GM21447 (cell line): Measurements from ENCODE around the gene GLI2.

Experiments used
- ATAC-seq: cut with Tn5 transposase; IDR thresholded peaks from one replicate; pipeline ENCODE4 v1.9.1; 2021; ENCODE audit not compliant: unreplicated experiment

Gene GLI2

DNA sequence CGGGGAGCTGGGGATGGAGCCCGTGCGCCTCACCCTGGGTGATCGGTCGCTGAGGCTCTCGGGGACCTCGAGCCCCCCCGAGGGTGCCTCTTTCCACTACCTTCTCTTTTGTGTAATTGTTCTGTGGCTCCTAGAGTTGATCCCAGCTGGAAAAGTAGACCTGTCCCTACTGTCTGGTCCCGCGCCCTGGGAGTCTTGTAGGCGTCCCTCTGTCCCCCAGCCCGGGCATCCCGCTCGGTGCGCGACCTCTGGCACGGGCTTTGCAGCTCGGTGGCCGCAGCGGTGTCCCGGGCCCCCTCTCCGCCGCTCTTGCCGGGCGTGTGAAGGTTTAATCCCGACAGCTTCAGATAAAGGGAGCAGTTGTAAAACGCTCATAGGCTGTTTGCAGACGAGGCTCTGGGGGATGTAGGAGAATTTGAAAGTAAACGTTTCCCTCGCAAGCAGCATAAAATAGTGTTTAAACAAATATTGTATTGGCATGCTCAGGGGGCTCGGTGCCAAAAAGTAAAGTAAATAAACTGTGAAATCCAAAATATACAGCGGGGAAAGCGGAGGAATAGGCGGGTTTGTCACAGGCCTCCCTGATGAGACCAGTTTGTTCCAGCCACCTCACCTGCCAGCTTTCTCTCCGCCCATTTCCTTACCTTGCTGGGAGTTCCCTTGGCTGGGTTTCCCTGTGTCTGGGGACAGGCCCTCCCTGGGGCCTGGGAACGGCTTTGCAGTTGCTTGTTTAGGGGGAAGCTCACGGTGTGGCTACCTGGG is 1.9 kb downstream of the GLI2 start:
- ATAC-seq, result no peak

DNA sequence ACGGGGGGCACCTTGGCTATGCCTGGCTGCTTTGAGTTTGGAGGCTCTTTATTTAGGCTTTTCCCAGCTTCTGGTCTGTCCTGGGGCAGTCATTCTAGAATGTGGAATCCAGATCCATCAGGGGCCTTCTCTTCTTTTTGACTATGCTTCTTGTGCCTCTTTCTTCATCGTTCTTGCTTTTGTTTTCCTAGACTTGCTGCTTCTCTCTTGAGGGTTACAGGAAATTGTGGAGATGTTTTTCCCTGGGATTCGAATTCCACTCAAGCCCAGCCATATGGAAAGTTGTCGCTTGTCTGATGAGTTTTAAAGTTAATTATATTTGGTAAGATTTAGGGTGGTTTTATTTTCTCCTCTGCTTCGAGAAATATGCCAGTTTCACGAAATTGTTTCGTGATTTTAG is 2.4 kb downstream of the GLI2 start:
- ATAC-seq, result no peak

- no peak for ATAC-seq
Observed at GRCh38 chr2:120738786-120739437, 3.2 kb downstream of the GLI2 start.

GRCh38 chr2:120739438-120740090 is 3.9 kb downstream of the GLI2 start:
- ATAC-seq, result no peak

GRCh38 chr2:120740375-120740764 is 4.7 kb downstream of the GLI2 start:
- ATAC-seq, result no peak

- ATAC-seq, result no peak
Observed at GRCh38 chr2:120740765-120741524, 5.3 kb downstream of the GLI2 start.

DNA sequence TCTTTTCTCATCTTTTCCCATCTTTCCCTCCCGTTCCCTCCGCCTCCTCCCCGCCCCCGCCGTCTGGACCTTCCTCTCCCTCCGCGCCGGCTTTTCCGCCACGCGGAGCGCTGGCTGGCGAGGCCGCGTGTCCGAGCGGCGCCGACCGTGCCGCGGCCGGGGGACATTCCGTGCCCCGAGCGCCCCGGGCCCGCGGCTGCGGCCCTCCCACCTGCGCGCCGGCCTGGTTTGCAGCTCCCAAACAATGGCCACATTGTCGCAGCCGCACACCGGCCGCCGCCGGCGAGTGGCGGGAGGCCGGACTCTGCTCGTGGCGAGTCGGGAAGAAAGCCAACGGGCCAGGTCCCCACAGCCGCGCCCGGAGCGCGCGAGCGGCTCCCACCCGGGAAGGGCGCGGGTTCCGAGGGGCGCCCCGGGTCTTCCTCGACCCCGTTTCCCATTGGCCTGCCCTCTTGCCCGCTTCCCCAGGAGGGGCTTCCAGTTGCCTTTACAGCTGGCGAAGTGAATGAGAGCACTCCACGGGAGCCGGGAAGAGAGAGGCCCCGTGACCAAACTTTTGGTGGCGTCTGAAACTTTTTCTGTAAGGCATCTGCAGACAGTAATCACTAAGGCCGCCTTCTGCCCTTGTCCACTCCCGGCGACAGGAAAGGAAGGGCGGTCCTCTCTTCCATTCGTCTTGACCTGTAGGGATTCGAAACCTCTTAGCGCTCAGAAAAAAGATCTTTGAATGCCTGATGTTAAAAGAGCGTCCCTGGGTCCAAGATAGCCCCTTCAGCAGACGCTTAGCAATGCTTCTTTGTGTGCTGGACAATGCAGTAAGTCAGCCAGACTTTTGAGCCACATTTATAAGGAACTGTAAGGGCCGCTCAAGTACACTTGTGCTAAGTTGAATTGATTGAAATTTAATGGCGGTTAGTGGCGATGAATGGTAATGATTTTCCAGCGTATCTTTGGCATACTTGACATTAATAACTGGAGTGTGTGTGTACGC is 6.2 kb downstream of the GLI2 start:
- ATAC-seq, result no peak

GRCh38 chr2:120743657-120744056 is 8.0 kb downstream of the GLI2 start:
- no peak for ATAC-seq

DNA sequence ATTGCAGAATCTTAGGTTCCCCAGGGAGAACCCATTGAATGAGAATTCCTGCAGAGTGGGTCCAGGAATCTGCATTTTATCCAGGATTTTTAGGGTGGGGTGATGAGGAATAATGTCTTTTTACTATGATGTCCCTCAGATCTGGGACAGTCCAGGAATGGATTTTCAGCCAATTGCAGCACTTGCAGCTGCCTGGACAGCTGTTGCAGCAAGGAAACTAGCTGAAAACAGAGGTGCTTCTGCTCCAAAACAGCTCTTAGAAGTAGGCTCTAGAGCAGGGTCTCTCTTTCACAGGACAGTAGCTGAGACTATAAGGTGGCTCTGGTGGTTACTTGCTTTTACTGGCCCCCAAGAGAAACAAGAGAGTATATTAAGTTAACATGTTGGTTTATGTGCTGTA is 9.1 kb downstream of the GLI2 start:
- no peak for ATAC-seq

DNA sequence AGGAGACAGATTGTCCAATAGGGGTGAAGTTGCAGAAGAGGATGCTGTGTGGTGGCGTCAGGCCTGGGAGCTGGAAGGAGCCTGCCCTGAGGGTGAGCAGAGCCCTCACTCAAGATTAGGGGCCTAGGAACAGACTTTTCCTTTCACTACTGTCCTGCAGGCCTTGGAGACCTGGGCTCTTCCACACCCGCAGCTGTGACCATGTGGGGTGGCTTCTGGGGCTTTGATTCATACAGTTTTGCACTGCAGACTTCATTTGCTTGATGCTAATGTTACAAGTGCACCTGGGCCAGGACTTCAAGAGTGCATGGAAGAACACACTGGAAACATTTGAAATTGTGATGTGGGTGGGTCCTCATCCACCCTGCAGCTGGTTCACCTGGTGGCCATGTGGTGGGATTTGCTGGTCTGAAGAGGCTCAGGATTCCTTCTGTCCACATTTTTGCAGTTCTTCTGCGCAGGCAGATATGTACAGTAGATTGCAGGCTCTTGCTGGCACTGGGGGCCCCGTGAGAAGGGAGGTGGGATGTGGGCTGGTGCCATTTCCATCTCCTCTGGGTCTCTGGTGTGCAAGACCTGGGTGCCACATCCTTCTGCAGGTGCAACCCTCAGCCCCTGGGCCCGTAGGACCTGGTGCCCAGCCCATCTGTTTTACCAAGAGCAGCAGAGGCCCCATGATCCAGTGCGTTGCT is 9.9 kb downstream of the GLI2 start:
- ATAC-seq, result no peak

- ATAC-seq, result no peak
Observed at GRCh38 chr2:120746144-120746543, 10.5 kb downstream of the GLI2 start.

GRCh38 chr2:120747281-120747680 is 11.6 kb downstream of the GLI2 start:
- no peak for ATAC-seq

DNA sequence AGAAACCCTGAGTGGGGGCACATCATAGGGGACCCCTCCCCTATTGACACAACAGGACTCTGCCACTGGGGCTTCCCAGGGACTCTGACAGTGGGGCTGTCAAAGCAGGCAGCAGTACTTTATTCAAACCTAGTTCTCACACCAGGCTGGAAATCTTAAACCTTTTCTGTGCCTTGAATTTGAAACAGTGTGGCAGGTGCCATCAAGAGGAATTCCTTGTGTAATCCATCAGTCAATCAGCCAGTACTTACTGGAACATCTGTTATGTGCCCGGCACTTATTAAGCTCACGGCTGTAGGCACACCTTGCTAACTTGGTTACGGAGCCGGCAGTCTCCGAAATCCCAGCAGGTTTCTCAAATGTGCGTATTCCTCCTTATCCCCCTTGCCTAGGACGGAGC is 12.0 kb downstream of the GLI2 start:
- no peak for ATAC-seq

DNA sequence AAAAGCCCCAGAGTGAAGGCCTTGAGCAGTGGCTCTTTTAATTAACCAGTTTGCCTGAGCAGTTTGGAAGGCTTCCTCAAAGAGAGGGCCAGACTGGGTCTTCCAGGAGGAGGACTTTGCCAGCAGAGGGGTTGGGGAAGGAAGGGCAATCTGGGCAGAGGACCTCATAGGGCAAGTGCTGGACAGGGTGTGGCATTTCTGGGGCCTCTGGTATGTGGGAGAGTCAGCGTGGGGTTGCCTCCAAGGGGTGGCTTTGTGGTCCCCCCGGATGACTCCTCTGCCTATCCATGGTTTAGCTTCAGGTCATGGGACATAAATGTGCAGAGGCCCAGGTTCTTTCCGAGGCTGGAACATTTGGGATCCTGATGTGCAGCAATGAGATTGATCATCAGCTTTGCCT is 12.6 kb downstream of the GLI2 start:
- no peak for ATAC-seq

DNA sequence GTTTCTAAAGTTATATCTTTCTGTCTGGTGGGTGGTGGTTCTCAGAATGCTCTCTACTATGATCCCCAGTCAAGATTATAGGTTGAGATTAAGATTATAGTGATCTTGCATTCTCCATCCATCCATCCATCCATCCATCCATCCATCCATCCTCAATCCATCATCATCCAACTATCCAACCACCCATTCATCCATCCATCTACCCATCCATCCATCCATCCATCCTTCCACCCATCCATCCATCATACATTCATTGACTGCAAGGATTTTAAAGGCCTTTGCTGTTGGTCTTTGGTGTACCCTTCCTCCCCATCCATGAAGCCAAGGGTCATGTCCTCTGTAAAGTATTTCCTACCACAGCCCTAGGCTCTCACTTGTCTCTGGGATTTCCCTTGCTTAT is 13.1 kb downstream of the GLI2 start:
- ATAC-seq, result no peak

DNA sequence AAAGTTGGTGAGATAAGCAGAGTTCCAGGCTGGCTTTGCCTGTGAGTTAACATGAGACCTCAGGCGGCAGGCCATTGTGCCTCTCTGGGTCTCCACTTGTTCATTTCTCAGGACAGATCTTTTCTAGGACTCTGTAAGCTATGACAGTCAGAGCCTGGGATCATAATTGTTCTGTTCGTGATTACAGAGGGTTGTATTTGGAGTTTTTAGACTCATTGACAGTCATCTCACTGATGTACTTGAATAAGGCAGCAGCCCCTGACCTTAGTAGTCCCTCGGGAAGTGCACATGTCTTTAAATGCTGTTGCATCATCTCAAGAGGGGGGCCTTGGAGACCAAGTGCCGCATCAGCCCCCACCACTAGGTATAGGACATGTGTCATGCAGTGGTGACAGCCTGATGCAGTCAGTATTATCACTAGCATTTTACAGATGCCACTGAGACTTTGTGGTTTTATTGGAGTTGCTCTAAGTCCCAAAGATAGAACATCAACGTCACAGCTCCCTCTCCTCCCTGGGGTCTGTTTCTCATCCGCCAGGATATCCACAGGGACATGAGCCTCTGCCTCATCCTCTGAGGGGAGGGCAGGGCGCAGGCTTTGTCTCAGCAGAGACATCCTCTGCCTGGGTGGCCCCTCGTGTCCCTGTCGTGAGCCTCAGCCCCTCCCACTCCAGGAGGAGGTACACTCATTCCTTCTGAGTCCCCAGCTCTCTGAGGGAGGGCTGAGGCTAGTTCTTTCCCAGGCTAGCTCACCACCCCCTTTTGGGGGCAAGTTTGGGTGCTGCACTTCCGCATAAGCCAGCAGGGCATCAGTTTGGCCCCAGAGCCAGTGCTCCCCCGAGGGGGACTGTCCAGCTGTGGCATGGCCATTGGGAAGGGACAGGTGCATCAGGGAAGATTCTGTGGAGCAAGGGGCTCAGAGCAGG is 14.1 kb downstream of the GLI2 start:
- ATAC-seq, result no peak

GRCh38 chr2:120750488-120751210 is 15.0 kb downstream of the GLI2 start:
- no peak for ATAC-seq

- no peak for ATAC-seq
Observed at GRCh38 chr2:120751553-120751952, 15.9 kb downstream of the GLI2 start.
